Transverse colon (tissue), 4 donors: Measurements from ENCODE around the gene TULP3. TPM values are rescaled to one million over a fixed set of nuclear protein-coding genes. Genes with fewer than 3 reads are reported as not detected.

Source experiments
- DNase-seq: peaks from one replicate; pipeline ENCODE4 v3.0.0-alpha.2; 2019
- H3K27ac ChIP-seq, 4 donors: fragments of 200-600 bp; sonication (generic); 2 replicates each; pipeline ENCODE4 v1.5.1; 2016 to 2018; ENCODE audit warnings: inconsistent platforms in 4 of 4
- H3K27me3 ChIP-seq: fragments of 200-600 bp; sonication (generic); 2 replicates; pipeline ENCODE4 v1.5.1; 2017; ENCODE audit warnings: inconsistent platforms
- H3K36me3 ChIP-seq, 4 donors: fragments of 200-600 bp; sonication (generic); 2 replicates each; pipeline ENCODE4 v1.5.1; 2017 to 2019; ENCODE audit warnings: inconsistent platforms in 4 of 4
- H3K4me1 ChIP-seq, 4 donors: fragments of 200-600 bp; sonication (generic); 2 replicates each; pipeline ENCODE4 v1.5.1; 2017 to 2020; ENCODE audit warnings: inconsistent platforms in 4 of 4
- H3K4me3 ChIP-seq, 4 donors: fragments of 200-600 bp; sonication (generic); 1 replicate in 1 of 4; 2 replicates in 3 of 4; pipeline versions ENCODE4 v1.5.1 to v1.6.1; 2017 to 2019; ENCODE audit warnings: inconsistent platforms in 4 of 4
- H3K9me3 ChIP-seq, 2 donors: fragments of 200-600 bp; sonication (generic); 2 replicates each; pipeline ENCODE4 v1.5.1; 2017 to 2019; ENCODE audit warnings: inconsistent platforms in 2 of 2
- EP300 ChIP-seq: sonication (generic); formaldehyde crosslinking; IDR thresholded peaks from one replicate; pipeline ENCODE4 v1.6.1; 2017; ENCODE audit warnings: antibody characterized with exemption, low read depth
- POLR2A ChIP-seq: fragments of 450-650 bp; IDR thresholded peaks from one replicate; pipeline ENCODE4 v1.6.1; 2016; ENCODE audit warnings: antibody characterized with exemption, mild to moderate bottlenecking, moderate library complexity
- POLR2AphosphoS5 ChIP-seq, 3 donors: sonication (generic); formaldehyde crosslinking; IDR thresholded peaks; one replicate each; pipeline ENCODE4 v1.6.1; 2016; ENCODE audit warnings: antibody characterized with exemption in 3 of 3
- WGBS, 2 donors: methylation state at CpG; one replicate each; pipeline ENCODE4 v1.1.5; 2018; ENCODE audit warnings: low coverage in 1 of 2; 5-methylcytosine and 5-hydroxymethylcytosine counted together
- in situ Hi-C, 4 donors: fragments of 200-750 bp; cut with MboI; loops; one replicate each; pipeline versions ENCODE4 v1.15.0 to v1.15.1; 2017; ENCODE audit warnings: low sequenced_read_pairs in 3 of 4, low pct_ligation_motif_present in 1 of 4, low pct_unique_long_range_greater_than_20kb in 1 of 4
- intact Hi-C: fragments of 100-400 bp; cut with DNase I; formaldehyde crosslinking; loops from one replicate; pipeline ENCODE4 v1.15.1; 2023; ENCODE audit warnings: low total_unique reads
- total RNA-seq, 4 donors: library from RNA; depleted of rRNA; stranded (reverse); fragments of >200 nt; gene quantifications; one replicate each; pipeline ENCODE4 v1.1.0, GENCODE V29; 2016
- TF ChIP-seq, protein P1 (sequence below), 5 experiments: fragments of 200-600 bp in 3 of 5; fragments of 450-650 bp in 2 of 5; sonication (generic) in 3 of 5; IDR thresholded peaks; 1 replicate in 2 of 5; 2 replicates in 3 of 5; pipeline ENCODE4 v1.5.1; 2016 to 2017; ENCODE audit warnings: antibody characterized with exemption in 5 of 5, inconsistent platforms in 3 of 5, mild to moderate bottlenecking in 2 of 5, moderate library complexity in 1 of 5

TULP3 gene
- total RNA-seq, 4 donors from 2014 or later, result 7.4 to 21.3 (median 16.9) TPM

DNA sequence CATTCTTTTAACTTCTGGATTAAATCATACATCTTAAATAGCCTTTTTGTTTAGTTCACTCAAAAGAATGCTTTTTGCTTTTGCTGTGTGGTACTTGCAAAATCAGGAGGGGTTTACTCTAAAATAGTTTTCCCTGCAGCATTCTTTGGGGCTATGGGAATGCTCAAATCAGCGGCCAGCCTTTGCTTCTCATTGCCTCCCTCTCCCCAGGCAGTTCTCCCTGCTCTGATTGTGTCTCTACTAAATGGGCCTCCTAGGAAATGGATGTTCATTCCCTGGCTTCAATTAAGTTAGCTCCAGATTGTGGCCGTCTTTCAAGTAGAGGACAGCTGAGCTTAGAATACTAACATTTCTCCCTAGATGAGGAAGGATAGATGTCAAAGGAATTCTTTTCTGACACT lies 4.4 kb downstream of the TULP3 start:
- peaks cover 3 to 24% (median 18%) of the 10 kb centered on the region in 4 donors for H3K4me1 ChIP-seq
- no peak for TF ChIP-seq POLR2A
- TF ChIP-seq, protein P1, sequence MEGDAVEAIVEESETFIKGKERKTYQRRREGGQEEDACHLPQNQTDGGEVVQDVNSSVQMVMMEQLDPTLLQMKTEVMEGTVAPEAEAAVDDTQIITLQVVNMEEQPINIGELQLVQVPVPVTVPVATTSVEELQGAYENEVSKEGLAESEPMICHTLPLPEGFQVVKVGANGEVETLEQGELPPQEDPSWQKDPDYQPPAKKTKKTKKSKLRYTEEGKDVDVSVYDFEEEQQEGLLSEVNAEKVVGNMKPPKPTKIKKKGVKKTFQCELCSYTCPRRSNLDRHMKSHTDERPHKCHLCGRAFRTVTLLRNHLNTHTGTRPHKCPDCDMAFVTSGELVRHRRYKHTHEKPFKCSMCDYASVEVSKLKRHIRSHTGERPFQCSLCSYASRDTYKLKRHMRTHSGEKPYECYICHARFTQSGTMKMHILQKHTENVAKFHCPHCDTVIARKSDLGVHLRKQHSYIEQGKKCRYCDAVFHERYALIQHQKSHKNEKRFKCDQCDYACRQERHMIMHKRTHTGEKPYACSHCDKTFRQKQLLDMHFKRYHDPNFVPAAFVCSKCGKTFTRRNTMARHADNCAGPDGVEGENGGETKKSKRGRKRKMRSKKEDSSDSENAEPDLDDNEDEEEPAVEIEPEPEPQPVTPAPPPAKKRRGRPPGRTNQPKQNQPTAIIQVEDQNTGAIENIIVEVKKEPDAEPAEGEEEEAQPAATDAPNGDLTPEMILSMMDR (IDR thresholded peaks at IDR 0.05), result no peak
- TF ChIP-seq EP300, result no peak
- no peak for TF ChIP-seq POLR2AphosphoS5 (IDR thresholded peaks at IDR 0.05)
- peak overlapping the region in 2 of 4 donors; percentile 24 to 35 for H3K27ac ChIP-seq
- in situ Hi-C loops (no loop called here), intact Hi-C loops (no loop called here)
- H3K9me3 ChIP-seq, result no peaks in the 10 kb centered on the region
- H3K4me3 ChIP-seq, result no peak overlapping the region
- H3K36me3 ChIP-seq, result no peaks in the 10 kb centered on the region
- no peak for DNase-seq
- no peaks in the 10 kb centered on the region for H3K27me3 ChIP-seq
- 52 to 69% methylated on average over 2 of the region's 2 CpGs for WGBS, 2 donors

- Histone ChIP-seq H3K4me3 (no peak overlapping the region), H3K27me3 (no peaks in the 10 kb centered on the region), H3K36me3 (no peaks in the 10 kb centered on the region), H3K4me1 (peaks cover 0 to 21% (median 14%) of the 10 kb centered on the region in 4 donors), H3K9me3 (no peaks in the 10 kb centered on the region), H3K27ac (peak overlapping the region in 1 of 4 donors; percentile 35)
- WGBS, 2 donors, result 79 to 86% methylated on average over 2 of the region's 2 CpGs
- DNase-seq, result no peak
- intact Hi-C loops, result no loop called here
- in situ Hi-C loops, result no loop called here
- TF ChIP-seq POLR2A (no peak), EP300 (no peak), POLR2AphosphoS5 (IDR thresholded peaks at IDR 0.05) (no peak)
- TF ChIP-seq, protein P1 (IDR thresholded peaks at IDR 0.05), result no peak
Measured at GRCh38 chr12:2895511-2895910, 4.8 kb downstream of the TULP3 start.

DNA sequence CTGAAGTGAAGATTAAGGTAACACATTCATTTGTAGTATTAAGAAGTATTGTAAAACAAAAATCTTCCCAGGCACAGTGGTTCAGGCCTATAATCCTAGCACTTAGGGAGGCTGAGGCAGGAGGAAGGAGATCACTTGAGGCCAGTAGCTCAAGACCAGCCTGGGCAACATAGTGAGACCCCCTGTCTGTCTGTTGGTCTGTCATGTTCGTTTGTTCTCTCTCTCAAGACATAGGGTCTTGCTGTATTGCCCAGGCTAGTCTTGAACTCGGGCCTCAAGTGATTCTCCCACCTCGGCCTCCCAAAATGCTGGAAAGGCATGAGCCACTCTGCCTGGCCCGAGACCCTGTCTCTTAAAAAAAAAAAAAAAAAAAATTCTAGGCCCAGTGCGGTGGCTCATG lies 6.7 kb downstream of the TULP3 start:
- Histone ChIP-seq H3K27me3 (no peaks in the 10 kb centered on the region), H3K9me3 (no peaks in the 10 kb centered on the region), H3K27ac (no peak overlapping the region), H3K4me1 (peaks cover 0 to 13% (median 6%) of the 10 kb centered on the region in 4 donors), H3K4me3 (no peak overlapping the region), H3K36me3 (no peaks in the 10 kb centered on the region)
- TF ChIP-seq POLR2A (no peak), EP300 (no peak), POLR2AphosphoS5 (IDR thresholded peaks at IDR 0.05) (no peak)
- TF ChIP-seq, protein P1 (IDR thresholded peaks at IDR 0.05), result no peak
- intact Hi-C loops, result no loop called here
- no peak for DNase-seq
- 95 to 100% methylated on average over 1 to 5 of the region's 5 CpGs for WGBS, 2 donors
- in situ Hi-C loops, result no loop called here

GRCh38 chr12:2900642-2901041 lies 10.0 kb downstream of the TULP3 start:
- TF ChIP-seq, protein P1 (IDR thresholded peaks at IDR 0.05), result no peak
- TF ChIP-seq EP300, result no peak
- TF ChIP-seq POLR2AphosphoS5 (IDR thresholded peaks at IDR 0.05), result no peak
- no peak for TF ChIP-seq POLR2A
- no peaks in the 10 kb centered on the region for H3K27me3 ChIP-seq
- 94 to 100% methylated on average over 1 to 8 of the region's 8 CpGs for WGBS, 2 donors
- H3K9me3 ChIP-seq, result no peaks in the 10 kb centered on the region
- H3K27ac ChIP-seq, result no peak overlapping the region
- peaks cover 0 to 4% (median 1%) of the 10 kb centered on the region in 4 donors for H3K4me1 ChIP-seq
- intact Hi-C loops (no loop called here), in situ Hi-C loops (no loop called here)
- no peak overlapping the region for H3K4me3 ChIP-seq
- DNase-seq, result no peak
- no peaks in the 10 kb centered on the region for H3K36me3 ChIP-seq
